Neural cell (in vitro differentiated cells): ENCODE measurements around the gene WNT3A. TPM values are rescaled to one million over a fixed set of nuclear protein-coding genes. Genes with fewer than 3 reads are reported as not detected.

Experiments
- H2AFZ ChIP-seq: fragments of 200-600, 300-800 bp; sonication (generic), shearing (Covaris generic); 2 replicates; pipeline ENCODE4 v1.6.0; 2014; ENCODE audit warnings: low read depth, mild to moderate bottlenecking, antibody characterized with exemption, low read length, moderate library complexity
- H3F3A ChIP-seq: fragments of 200-600 bp; shearing (Covaris generic); 2 replicates; pipeline ENCODE4 v1.6.1; 2016; ENCODE audit warnings: mild to moderate bottlenecking, moderate library complexity, mixed read lengths, antibody characterized with exemption, low read length; ENCODE audit not compliant: insufficient read depth, poor library complexity, severe bottlenecking
- H3K27ac ChIP-seq: fragments of 200-600, 300-800 bp; sonication (generic), shearing (Covaris generic); 2 replicates; pipeline ENCODE4 v1.5.1; 2014; ENCODE audit warnings: mild to moderate bottlenecking, low read length, moderate library complexity
- H3K27me3 ChIP-seq: fragments of 300-800, 200-600 bp; sonication (generic), shearing (Covaris generic); 2 replicates; pipeline ENCODE4 v1.6.0; 2014; ENCODE audit warnings: mild to moderate bottlenecking, low read depth, low read length, moderate library complexity; ENCODE audit not compliant: insufficient read depth
- H3K36me3 ChIP-seq: fragments of 300-800, 200-600 bp; sonication (generic), shearing (Covaris generic); 2 replicates; pipeline ENCODE4 v1.5.1; 2014; ENCODE audit warnings: mild to moderate bottlenecking, antibody characterized with exemption, low read length, moderate library complexity; ENCODE audit not compliant: insufficient read depth
- H3K4me2 ChIP-seq: fragments of 300-800, 200-600 bp; sonication (generic), shearing (Covaris generic); 2 replicates; pipeline ENCODE4 v1.6.0; 2014; ENCODE audit warnings: mild to moderate bottlenecking, low read length
- H3K4me3 ChIP-seq: fragments of 300-800, 200-600 bp; sonication (generic), shearing (Covaris generic); 2 replicates; pipeline ENCODE4 v1.5.1; 2014; ENCODE audit warnings: mild to moderate bottlenecking, low read length, moderate library complexity
- H3K79me2 ChIP-seq: fragments of 200-600 bp; shearing (Covaris generic); replicated peaks from 2 replicates; pipeline ENCODE4 v1.6.0; 2014; ENCODE audit warnings: mild to moderate bottlenecking, low read length, moderate library complexity; ENCODE audit not compliant: insufficient read depth
- H3K9ac ChIP-seq: fragments of 300-800, 200-600 bp; sonication (generic), shearing (Covaris generic); 2 replicates; pipeline ENCODE4 v1.6.1; 2016; ENCODE audit warnings: mild to moderate bottlenecking, low read length, mixed read lengths
- H3K9me2 ChIP-seq: fragments of 200-600 bp; shearing (Covaris generic); 2 replicates; pipeline ENCODE4 v1.6.1; 2016; ENCODE audit warnings: mild to moderate bottlenecking, low read length, mixed read lengths; ENCODE audit not compliant: insufficient read depth
- H3K9me3 ChIP-seq: fragments of 200-600, 300-800 bp; sonication (generic), shearing (Covaris generic); 2 replicates; pipeline ENCODE4 v1.6.1; 2016; ENCODE audit warnings: mild to moderate bottlenecking, mixed run types, low read length, moderate library complexity, mixed read lengths
- H4K20me1 ChIP-seq: fragments of 200-600 bp; shearing (Covaris generic); 2 replicates; pipeline ENCODE4 v1.6.1; 2016; ENCODE audit warnings: mild to moderate bottlenecking, mixed run types; ENCODE audit not compliant: insufficient read depth
- EP300 ChIP-seq: fragments of 450-650 bp; conservative IDR thresholded peaks from 2 replicates; pipeline ENCODE4 v1.6.1; 2014; ENCODE audit warnings: antibody characterized with exemption, mild to moderate bottlenecking, moderate library complexity; ENCODE audit not compliant: poor library complexity, severe bottlenecking
- EZH2 ChIP-seq: fragments of 200-600, 300-800 bp; shearing (Covaris generic), sonication (generic); IDR thresholded peaks from 2 replicates; pipeline ENCODE4 v1.6.1; 2014; ENCODE audit warnings: antibody characterized with exemption, low read length, borderline replicate concordance, mild to moderate bottlenecking; ENCODE audit not compliant: insufficient read depth, poor library complexity, severe bottlenecking
- MXI1 ChIP-seq: fragments of 450-650 bp; conservative IDR thresholded peaks from 2 replicates; pipeline ENCODE4 v1.6.1; 2014; ENCODE audit warnings: antibody characterized with exemption, mild to moderate bottlenecking; ENCODE audit not compliant: poor library complexity, severe bottlenecking
- POLR2AphosphoS5 ChIP-seq: IDR thresholded peaks from 2 replicates; pipeline ENCODE4 v1.6.1; 2012
- RAD21 ChIP-seq: fragments of 450-650 bp; conservative IDR thresholded peaks from 2 replicates; pipeline ENCODE4 v1.6.1; 2014; ENCODE audit warnings: antibody characterized with exemption, mild to moderate bottlenecking, moderate library complexity
- REST ChIP-seq: IDR thresholded peaks from 2 replicates; pipeline ENCODE4 v1.6.1; 2012; ENCODE audit warnings: borderline replicate concordance
- SMC3 ChIP-seq: fragments of 450-650 bp; conservative IDR thresholded peaks from 2 replicates; pipeline ENCODE4 v1.6.1; 2014; ENCODE audit warnings: antibody characterized with exemption, mild to moderate bottlenecking, moderate library complexity; ENCODE audit not compliant: poor library complexity
- TAF1 ChIP-seq: IDR thresholded peaks from 2 replicates; pipeline ENCODE4 v1.6.1; 2012; ENCODE audit warnings: low read depth
- polyA plus RNA-seq: library from polyadenylated mRNA; depleted of rRNA; stranded (reverse); fragments of >200 nt; gene quantifications from 2 replicates; pipeline ENCODE4 v1.2.3, GENCODE V29; 2014
- TF ChIP-seq, protein P1 (sequence below): fragments of 450-650 bp; IDR thresholded peaks from 2 replicates; pipeline ENCODE4 v1.5.1; 2014; ENCODE audit warnings: antibody characterized with exemption, mild to moderate bottlenecking, moderate library complexity; ENCODE audit not compliant: poor library complexity, severe bottlenecking

WNT3A gene
- polyA plus RNA-seq, 1 donor from 2014 or later: 0.14 TPM

GRCh38 chr1:228093050-228093906 is 86.5 kb downstream of the WNT3A start:
- Histone ChIP-seq H3K9me3 (peaks cover 4% of the 10 kb centered on the region), H4K20me1 (no peaks in the 10 kb centered on the region), H3F3A (no peaks in the 10 kb centered on the region), H3K36me3 (peaks cover 15% of the 10 kb centered on the region), H3K79me2 (peaks cover 85% of the 10 kb centered on the region), H3K9me2 (no peaks in the 10 kb centered on the region), H3K4me2 (no peak overlapping the region), H3K4me3 (no peak overlapping the region), H3K9ac (no peak overlapping the region), H3K27ac (no peak overlapping the region), H3K27me3 (no peaks in the 10 kb centered on the region), H2AFZ (no peak overlapping the region)
- TF ChIP-seq RAD21 (no peak), REST (no peak), MXI1 (no peak), TAF1 (no peak), EZH2 (no peak), SMC3 (no peak), EP300 (no peak), POLR2AphosphoS5 (no peak)
- TF ChIP-seq, protein P1, sequence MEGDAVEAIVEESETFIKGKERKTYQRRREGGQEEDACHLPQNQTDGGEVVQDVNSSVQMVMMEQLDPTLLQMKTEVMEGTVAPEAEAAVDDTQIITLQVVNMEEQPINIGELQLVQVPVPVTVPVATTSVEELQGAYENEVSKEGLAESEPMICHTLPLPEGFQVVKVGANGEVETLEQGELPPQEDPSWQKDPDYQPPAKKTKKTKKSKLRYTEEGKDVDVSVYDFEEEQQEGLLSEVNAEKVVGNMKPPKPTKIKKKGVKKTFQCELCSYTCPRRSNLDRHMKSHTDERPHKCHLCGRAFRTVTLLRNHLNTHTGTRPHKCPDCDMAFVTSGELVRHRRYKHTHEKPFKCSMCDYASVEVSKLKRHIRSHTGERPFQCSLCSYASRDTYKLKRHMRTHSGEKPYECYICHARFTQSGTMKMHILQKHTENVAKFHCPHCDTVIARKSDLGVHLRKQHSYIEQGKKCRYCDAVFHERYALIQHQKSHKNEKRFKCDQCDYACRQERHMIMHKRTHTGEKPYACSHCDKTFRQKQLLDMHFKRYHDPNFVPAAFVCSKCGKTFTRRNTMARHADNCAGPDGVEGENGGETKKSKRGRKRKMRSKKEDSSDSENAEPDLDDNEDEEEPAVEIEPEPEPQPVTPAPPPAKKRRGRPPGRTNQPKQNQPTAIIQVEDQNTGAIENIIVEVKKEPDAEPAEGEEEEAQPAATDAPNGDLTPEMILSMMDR: no peak

GRCh38 chr1:228094432-228095016 is 87.7 kb downstream of the WNT3A start:
- Histone ChIP-seq H3K9ac (no peak overlapping the region), H3F3A (no peaks in the 10 kb centered on the region), H3K9me2 (no peaks in the 10 kb centered on the region), H3K4me3 (no peak overlapping the region), H4K20me1 (no peaks in the 10 kb centered on the region), H3K79me2 (peaks cover 72% of the 10 kb centered on the region), H2AFZ (no peak overlapping the region), H3K27ac (no peak overlapping the region), H3K27me3 (no peaks in the 10 kb centered on the region), H3K36me3 (peaks cover 15% of the 10 kb centered on the region), H3K9me3 (peaks cover 4% of the 10 kb centered on the region), H3K4me2 (no peak overlapping the region)
- TF ChIP-seq RAD21: no peak
- TF ChIP-seq POLR2AphosphoS5: no peak
- TF ChIP-seq, protein P1: no peak
- TF ChIP-seq SMC3: no peak
- no peak for TF ChIP-seq EZH2
- TF ChIP-seq EP300: no peak
- no peak for TF ChIP-seq TAF1
- no peak for TF ChIP-seq MXI1
- TF ChIP-seq REST: no peak
